K562 (cell line): Measurements from ENCODE around the gene USHBP1. TPM values are rescaled to one million over a fixed set of nuclear protein-coding genes. Genes with fewer than 3 reads are reported as not detected.

Source experiments
- DLX4 ChIP-seq: fragments of 250-450 bp; sonication (Bioruptor Pico); IDR thresholded peaks from 2 replicates; pipeline ENCODE4 v1.6.1; 2021; ENCODE audit warnings: mild to moderate bottlenecking
- EP300 ChIP-seq: IDR thresholded peaks from 2 replicates; pipeline ENCODE4 v1.6.1; 2012; ENCODE audit warnings: low read length, improper control_type of control experiment
- FOXP4 ChIP-seq: sonication (generic); formaldehyde crosslinking; IDR thresholded peaks from 2 replicates; pipeline ENCODE4 v1.8.0; 2022; ENCODE audit warnings: mild to moderate bottlenecking, missing genetic modification reagents, borderline replicate concordance
- HBP1 ChIP-seq: fragments of 450-650 bp; formaldehyde crosslinking; IDR thresholded peaks from 2 replicates; pipeline ENCODE4 v1.4.0; 2022; ENCODE audit warnings: missing genetic modification characterization
- HDGF ChIP-seq: fragments of 450-650 bp; IDR thresholded peaks from 2 replicates; pipeline ENCODE4 v1.6.1; 2016
- JUND ChIP-seq, 2 experiments: IDR thresholded peaks; 2 replicates in 1 of 2; 3 replicates in 1 of 2; pipeline ENCODE4 v1.6.1; 2011; ENCODE audit warnings: borderline replicate concordance in 2 of 2, low read depth in 2 of 2, low read length in 2 of 2, improper control_type of control experiment in 1 of 2, missing biosample characterization in 1 of 2, missing genetic modification characterization in 1 of 2, missing genetic modification reagents in 1 of 2
- L3MBTL2 ChIP-seq: fragments of 450-650 bp; IDR thresholded peaks from 2 replicates; pipeline ENCODE4 v1.6.1; 2016; ENCODE audit warnings: mild to moderate bottlenecking, moderate library complexity
- LCOR ChIP-seq: sonication (generic); formaldehyde crosslinking; IDR thresholded peaks from 2 replicates; pipeline ENCODE4 v1.8.0; 2022; ENCODE audit warnings: mild to moderate bottlenecking, missing genetic modification reagents
- MEIS2 ChIP-seq: fragments of 450-650 bp; IDR thresholded peaks from 2 replicates; pipeline ENCODE4 v1.6.1; 2014; ENCODE audit warnings: mild to moderate bottlenecking; ENCODE audit not compliant: partially characterized antibody
- MYC ChIP-seq, 2 experiments: fragments of 250-450 bp in 1 of 2; sonication (Bioruptor Pico) in 1 of 2; IDR thresholded peaks; 2 replicates each; pipeline versions ENCODE4 v1.5.1 to v1.6.1; 2012 to 2021; ENCODE audit warnings: low read depth in 2 of 2, borderline replicate concordance in 1 of 2, improper control_type of control experiment in 1 of 2, low read length in 1 of 2, mild to moderate bottlenecking in 1 of 2, moderate library complexity in 1 of 2
- NFIX ChIP-seq: fragments of 250-450 bp; sonication (Bioruptor Pico); IDR thresholded peaks from 2 replicates; pipeline ENCODE4 v1.4.0; 2020; ENCODE audit warnings: low read depth, mild to moderate bottlenecking, moderate library complexity
- NRF1 ChIP-seq, 2 experiments: fragments of 450-650 bp; IDR thresholded peaks in 1 of 2; conservative IDR thresholded peaks in 1 of 2; 2 replicates each; pipeline ENCODE4 v1.6.1; 2014; ENCODE audit warnings: mild to moderate bottlenecking in 2 of 2
- RBFOX2 ChIP-seq: fragments of 200-400 bp; formaldehyde crosslinking; IDR thresholded peaks from 2 replicates; pipeline ENCODE4 v1.6.1; 2017; ENCODE audit warnings: low read depth, mild to moderate bottlenecking, low read length, moderate library complexity
- RCOR1 ChIP-seq, 2 experiments: IDR thresholded peaks; 2 replicates each; pipeline ENCODE4 v1.6.1; 2012; ENCODE audit warnings: low read depth in 2 of 2, low read length in 2 of 2, borderline replicate concordance in 1 of 2, improper control_type of control experiment in 1 of 2
- SMAD2 ChIP-seq: fragments of 150-350 bp; IDR thresholded peaks from 2 replicates; pipeline ENCODE4 v1.6.1; 2014; ENCODE audit warnings: low read depth, mild to moderate bottlenecking, low read length
- SMAD3 ChIP-seq: fragments of 450-650 bp; formaldehyde crosslinking; conservative IDR thresholded peaks from 2 replicates; pipeline ENCODE4 v1.4.0; 2020; ENCODE audit warnings: mild to moderate bottlenecking
- SMARCA4 ChIP-seq: fragments of 450-650 bp; IDR thresholded peaks from 2 replicates; pipeline ENCODE4 v1.6.1; 2016
- SMARCA5 ChIP-seq: fragments of 450-650 bp; IDR thresholded peaks from 2 replicates; pipeline ENCODE4 v1.6.1; 2016
- THRB ChIP-seq: fragments of 450-650 bp; formaldehyde crosslinking; conservative IDR thresholded peaks from 2 replicates; pipeline ENCODE4 v1.4.0; 2022; ENCODE audit warnings: mild to moderate bottlenecking, missing genetic modification characterization
- TSC22D4 ChIP-seq: fragments of 450-650 bp; IDR thresholded peaks from 2 replicates; pipeline ENCODE4 v1.6.1; 2016; ENCODE audit warnings: missing genetic modification characterization, missing biosample characterization, control low read depth
- ZFP30 ChIP-seq: fragments of 250-450 bp; sonication (Bioruptor Pico); IDR thresholded peaks from 2 replicates; pipeline ENCODE4 v1.8.0; 2022; ENCODE audit warnings: moderate library complexity, mild to moderate bottlenecking, inconsistent platforms, borderline replicate concordance
- ZNF445 ChIP-seq: fragments of 250-450 bp; sonication (Bioruptor Pico); IDR thresholded peaks from 2 replicates; pipeline ENCODE4 v1.4.0; 2020; ENCODE audit warnings: low read depth, mild to moderate bottlenecking, moderate library complexity
- ZZZ3 ChIP-seq: fragments of 450-650 bp; IDR thresholded peaks from 2 replicates; pipeline ENCODE4 v1.6.1; 2016; ENCODE audit warnings: antibody characterized with exemption, mild to moderate bottlenecking, moderate library complexity
- polyA plus RNA-seq, 8 experiments: library from polyadenylated mRNA; depleted of rRNA in 4 of 8; stranded (reverse) in 5 of 8; unstranded in 3 of 8; fragments of >200 nt; fragmentation: Nextera tagmentation in 2 of 8; fragmentation: Illumina TruSeq in 1 of 8; extraction: Ambion mirVana in 2 of 8; extraction: Trizol in 1 of 8; gene quantifications; 2 replicates each; pipeline versions ENCODE4 v1.2.1 to v1.2.3, GENCODE V29; 2011 to 2014; ENCODE audit warnings: inconsistent platforms in 1 of 8, missing spikeins in 1 of 8
- total RNA-seq, 7 experiments: library from RNA; depleted of rRNA in 6 of 7; stranded (reverse); fragments of >200 nt in 6 of 7; fragmentation: Illumina TruSeq in 2 of 7; extraction: Trizol in 2 of 7; gene quantifications; 2 replicates each; pipeline versions ENCODE4 v1.2.1 to v1.2.3, GENCODE V29; 2011 to 2021; ENCODE audit warnings: low replicate concordance in 1 of 7

USHBP1 gene
- total and polyA plus RNA-seq, 9 of the 15 experiments (the other 6 are each of a cell fraction or from before 2014, with no cell fraction given): 0.03 to 0.10 (median 0.05) TPM; not detected in 5

GRCh38 chr19:17294051-17294891, 29.7 kb upstream of the USHBP1 start (continued):
- TF ChIP-seq FOXP4 (CRISPR knock-in tag) (no peak), SMAD3 (CRISPR knock-in tag) (no peak), LCOR (CRISPR knock-in tag) (no peak), EP300 (no peak), RBFOX2 (peak; percentile 66), SMAD2 (no peak), SMARCA4 (no peak), ZZZ3 (no peak), MEIS2 (no peak), DLX4 (CRISPR knock-in tag) (no peak), ZFP30 (no peak), ZNF445 (CRISPR knock-in tag) (no peak), MYC (IDR thresholded peaks at IDR 0.05; ENCODE audit: low read depth, low read length) (no peak), MYC (CRISPR knock-in tag; IDR thresholded peaks at IDR 0.05; ENCODE audit: borderline replicate concordance, low read depth) (no peak), NRF1 (conservative IDR thresholded peaks at IDR 0.05 in 1 of 2, IDR thresholded peaks at IDR 0.05 in 1 of 2) (peak; percentile 33 to 56; a peak in 3 of 4 replicates), HDGF (no peak), JUND (IDR thresholded peaks at IDR 0.05; ENCODE audit: borderline replicate concordance, low read depth, low read length) (no peak), JUND (tag; IDR thresholded peaks at IDR 0.05; ENCODE audit: borderline replicate concordance, low read depth, low read length) (no peak), HBP1 (0 out of 2 replicates have a peak, but pooled peaks have one; percentile 50), L3MBTL2 (no peak), SMARCA5 (no peak), THRB (CRISPR knock-in tag) (no peak), RCOR1 (IDR thresholded peaks at IDR 0.05; ENCODE audit: borderline replicate concordance in 1 of 2, low read depth in 2 of 2, low read length in 2 of 2) (no peak), TSC22D4 (no peak), NFIX (no peak)
